Omental fat pad (tissue), 4 donors: ENCODE results near the gene PERM1. TPM values are rescaled to one million over a fixed set of nuclear protein-coding genes. Genes with fewer than 3 reads are reported as not detected.

ENCODE experiments used
- ATAC-seq: fragments of 150-250 bp; one replicate; pipeline ENCODE4 v1.9.1; 2016; ENCODE audit warnings: mild to moderate bottlenecking, moderate library complexity; ENCODE audit not compliant: low FRiP score
- DNase-seq: peaks from one replicate; pipeline ENCODE4 v3.0.0-alpha.2; 2019; ENCODE audit warnings: low spot score
- total RNA-seq, 4 donors: library from RNA; depleted of rRNA; stranded (reverse); fragments of >200 nt; gene quantifications; one replicate each; pipeline ENCODE4 v1.1.0, GENCODE V29; 2016
- TF ChIP-seq, protein P1 (sequence below), 3 donors: fragments of 450-650 bp; IDR thresholded peaks; one replicate each; pipeline ENCODE4 v1.5.1; 2016 to 2017; ENCODE audit warnings: antibody characterized with exemption in 3 of 3, mild to moderate bottlenecking in 3 of 3, moderate library complexity in 2 of 3

The PERM1 gene
- total RNA-seq, 4 donors from 2014 or later: 0.36 to 1.4 TPM; not detected in 2

- TF ChIP-seq, protein P1, sequence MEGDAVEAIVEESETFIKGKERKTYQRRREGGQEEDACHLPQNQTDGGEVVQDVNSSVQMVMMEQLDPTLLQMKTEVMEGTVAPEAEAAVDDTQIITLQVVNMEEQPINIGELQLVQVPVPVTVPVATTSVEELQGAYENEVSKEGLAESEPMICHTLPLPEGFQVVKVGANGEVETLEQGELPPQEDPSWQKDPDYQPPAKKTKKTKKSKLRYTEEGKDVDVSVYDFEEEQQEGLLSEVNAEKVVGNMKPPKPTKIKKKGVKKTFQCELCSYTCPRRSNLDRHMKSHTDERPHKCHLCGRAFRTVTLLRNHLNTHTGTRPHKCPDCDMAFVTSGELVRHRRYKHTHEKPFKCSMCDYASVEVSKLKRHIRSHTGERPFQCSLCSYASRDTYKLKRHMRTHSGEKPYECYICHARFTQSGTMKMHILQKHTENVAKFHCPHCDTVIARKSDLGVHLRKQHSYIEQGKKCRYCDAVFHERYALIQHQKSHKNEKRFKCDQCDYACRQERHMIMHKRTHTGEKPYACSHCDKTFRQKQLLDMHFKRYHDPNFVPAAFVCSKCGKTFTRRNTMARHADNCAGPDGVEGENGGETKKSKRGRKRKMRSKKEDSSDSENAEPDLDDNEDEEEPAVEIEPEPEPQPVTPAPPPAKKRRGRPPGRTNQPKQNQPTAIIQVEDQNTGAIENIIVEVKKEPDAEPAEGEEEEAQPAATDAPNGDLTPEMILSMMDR (IDR thresholded peaks at IDR 0.05): no peak
- no peak for DNase-seq
These were observed 39.5 kb downstream of the PERM1 start for GRCh38 chr1:942411-942821.

DNA sequence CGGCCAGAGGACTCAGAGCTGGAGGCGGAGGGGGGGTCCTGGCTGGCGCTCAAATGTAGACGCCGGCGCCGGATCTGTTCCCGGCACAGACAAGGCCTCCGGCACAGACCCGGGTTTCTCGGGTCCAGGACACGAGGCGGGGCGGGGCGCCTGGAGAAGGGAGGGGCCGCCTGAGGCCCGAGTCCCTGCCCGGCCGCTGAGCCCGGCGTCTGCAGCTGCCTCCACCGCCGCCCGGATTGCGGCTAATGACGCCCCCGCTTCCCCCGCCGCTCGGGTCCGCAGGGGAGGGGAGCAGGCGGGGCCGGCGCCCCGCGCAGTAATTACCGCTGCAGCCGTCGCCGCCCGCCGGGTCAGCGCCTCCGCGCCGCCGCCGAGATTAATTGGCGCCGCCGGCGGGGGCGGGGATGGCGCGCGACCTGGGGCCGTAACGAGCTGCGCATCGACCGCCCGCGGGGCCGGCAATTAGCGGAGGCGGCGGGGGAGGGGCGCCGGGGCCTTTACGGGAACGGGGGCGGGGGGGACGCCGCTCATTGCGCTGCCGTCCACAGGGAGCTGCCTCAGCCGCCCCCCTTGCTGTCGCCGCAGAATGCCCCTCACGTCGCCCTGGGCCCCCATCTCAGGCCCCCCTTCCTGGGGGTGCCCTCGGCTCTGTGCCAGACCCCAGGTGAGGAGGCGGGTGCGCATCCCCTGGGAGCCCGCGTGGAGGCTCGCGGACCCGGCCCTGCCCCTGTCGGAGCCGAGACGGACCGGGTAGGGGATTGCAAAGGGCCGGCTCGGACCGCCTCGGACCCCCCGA lies 40.1 kb downstream of the PERM1 start:
- peak; percentile 37 for ATAC-seq
- no peak for DNase-seq
- TF ChIP-seq, protein P1 (IDR thresholded peaks at IDR 0.05): no peak

More at GRCh38 chr1:942411-942821, 39.5 kb downstream of the PERM1 start:
- ATAC-seq: no peak

DNA sequence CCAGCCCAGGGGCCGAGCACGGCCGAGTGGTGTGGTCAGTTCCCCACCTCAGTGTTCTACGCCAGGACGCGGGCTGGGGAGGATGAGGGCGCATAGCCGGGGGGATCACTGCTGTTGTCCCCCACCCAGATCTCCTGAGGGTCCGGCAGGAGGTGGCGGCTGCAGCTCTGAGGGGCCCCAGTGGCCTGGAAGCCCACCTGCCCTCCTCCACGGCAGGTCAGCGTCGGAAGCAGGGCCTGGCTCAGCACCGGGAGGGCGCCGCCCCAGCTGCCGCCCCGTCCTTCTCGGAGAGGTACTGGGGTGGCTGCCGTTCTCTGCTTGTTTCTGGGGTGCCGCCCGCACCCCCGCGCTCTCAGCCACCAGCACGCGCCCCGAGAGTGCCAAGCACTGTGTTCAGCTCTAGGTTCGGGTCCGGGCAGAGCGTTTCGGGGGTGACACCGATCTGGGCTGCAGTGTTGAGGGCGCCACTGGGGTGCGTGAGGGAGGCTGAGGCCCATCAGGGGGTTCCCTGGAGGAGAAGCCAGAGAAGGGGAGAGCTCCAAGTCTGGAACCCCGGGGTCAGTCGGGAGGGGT lies 40.8 kb downstream of the PERM1 start:
- no peak for ATAC-seq

DNA sequence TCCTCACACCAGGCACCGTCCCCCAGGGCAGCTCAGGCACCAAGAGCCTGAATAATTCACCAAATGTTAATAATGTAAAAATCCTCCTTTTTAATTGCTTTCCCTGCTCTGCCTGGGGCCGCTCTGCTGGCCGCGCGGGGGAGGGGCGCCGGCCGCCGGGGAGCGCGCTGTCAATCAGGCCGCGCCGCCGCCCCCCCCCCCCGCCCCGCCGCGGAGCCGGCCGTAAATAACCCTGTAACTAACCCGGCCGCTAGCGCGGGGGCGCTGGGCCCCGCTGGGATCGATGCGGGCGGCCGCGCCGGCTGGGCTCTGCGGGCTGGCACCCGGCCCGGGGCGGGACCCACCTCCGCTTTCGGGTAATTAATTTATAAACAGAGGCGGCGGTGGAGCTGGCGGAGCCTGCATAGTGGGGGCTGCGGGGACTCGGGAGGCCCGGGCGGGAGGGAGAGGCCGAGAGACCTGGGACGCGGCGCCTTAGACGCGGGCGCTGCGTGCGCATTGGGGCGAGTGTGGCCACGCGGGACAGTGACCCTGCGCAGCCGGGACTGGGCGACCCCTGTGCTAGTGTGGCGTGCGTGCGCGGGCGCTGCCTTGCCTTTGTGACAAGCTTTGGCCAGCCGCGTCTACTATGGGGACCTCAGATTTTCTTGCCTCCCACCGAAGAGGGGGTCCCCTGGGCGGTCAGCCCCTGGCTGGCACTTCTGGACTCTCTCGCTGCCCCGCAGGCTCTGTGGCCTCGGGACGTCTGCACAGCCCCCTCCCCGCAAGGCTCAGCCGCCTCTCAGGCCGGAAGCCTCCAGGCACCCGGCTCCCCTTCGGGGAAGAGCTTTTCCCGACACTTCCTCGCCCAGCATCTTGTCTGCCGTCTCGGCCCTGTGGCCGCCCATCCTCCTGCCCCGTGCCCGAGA lies 41.5 kb downstream of the PERM1 start:
- ATAC-seq: peak; percentile 16
- TF ChIP-seq, protein P1 (IDR thresholded peaks at IDR 0.05): no peak
- no peak for DNase-seq

More for the DNA sequence above, 40.8 kb downstream of the PERM1 start:
- TF ChIP-seq, protein P1 (IDR thresholded peaks at IDR 0.05): no peak
- DNase-seq: no peak

DNA sequence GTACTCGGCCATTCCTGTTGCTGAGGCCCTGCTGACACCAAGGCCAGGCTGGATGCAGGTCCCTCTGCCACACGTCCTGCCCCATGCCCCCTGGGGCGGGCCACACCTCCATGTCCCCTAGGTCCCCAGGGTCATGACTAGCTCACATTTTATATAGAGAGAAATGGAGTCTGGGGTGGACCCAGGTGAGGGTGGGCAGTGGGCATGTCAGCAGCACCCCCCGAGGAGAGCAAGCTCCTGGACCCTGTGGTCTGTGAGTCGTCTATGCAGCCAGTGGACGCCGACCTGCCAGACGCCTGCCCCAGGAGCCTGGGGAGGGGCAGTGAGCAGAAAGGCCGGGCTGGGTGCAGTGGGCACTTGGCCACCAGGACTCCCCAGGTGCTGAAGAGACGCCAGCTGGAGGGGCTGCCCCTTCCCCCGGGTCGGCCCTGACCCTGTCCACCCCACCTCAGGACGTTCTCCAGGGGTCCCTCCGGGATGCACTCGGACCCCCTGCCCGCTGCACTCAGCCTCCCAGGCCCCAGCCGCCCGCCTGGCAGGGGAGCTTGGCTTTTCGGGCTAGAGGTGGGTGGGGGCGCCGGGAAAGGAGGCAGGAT lies 42.3 kb downstream of the PERM1 start:
- TF ChIP-seq, protein P1 (IDR thresholded peaks at IDR 0.05): no peak
- ATAC-seq (no peak), DNase-seq (no peak)

- TF ChIP-seq, protein P1 (IDR thresholded peaks at IDR 0.05): no peak
- no peak for ATAC-seq
These were observed 43.0 kb downstream of the PERM1 start for GRCh38 chr1:938711-939489.

More at GRCh38 chr1:938711-939489, 43.0 kb downstream of the PERM1 start:
- no peak for DNase-seq
